GM23248 (cell line): ENCODE data around the gene NBPF4.
"Not testable (repeated sequence)": the region's sequence is repeated elsewhere in the genome, so short reads cannot be mapped to it uniquely, and the experiment has no call there.

Source experiments
- EZH2 ChIP-seq: fragments of 200-600 bp; sonication (generic); IDR thresholded peaks from 2 replicates; pipeline ENCODE4 v1.6.1; 2018; ENCODE audit warnings: antibody characterized with exemption, mild to moderate bottlenecking; ENCODE audit not compliant: insufficient read depth, poor library complexity, severe bottlenecking
- EZH2phosphoT487 ChIP-seq: fragments of 200-600 bp; sonication (generic); IDR thresholded peaks from 2 replicates; pipeline ENCODE4 v1.6.1; 2018; ENCODE audit warnings: antibody characterized with exemption, moderate library complexity, mild to moderate bottlenecking, low read depth; ENCODE audit not compliant: insufficient read depth

DNA sequence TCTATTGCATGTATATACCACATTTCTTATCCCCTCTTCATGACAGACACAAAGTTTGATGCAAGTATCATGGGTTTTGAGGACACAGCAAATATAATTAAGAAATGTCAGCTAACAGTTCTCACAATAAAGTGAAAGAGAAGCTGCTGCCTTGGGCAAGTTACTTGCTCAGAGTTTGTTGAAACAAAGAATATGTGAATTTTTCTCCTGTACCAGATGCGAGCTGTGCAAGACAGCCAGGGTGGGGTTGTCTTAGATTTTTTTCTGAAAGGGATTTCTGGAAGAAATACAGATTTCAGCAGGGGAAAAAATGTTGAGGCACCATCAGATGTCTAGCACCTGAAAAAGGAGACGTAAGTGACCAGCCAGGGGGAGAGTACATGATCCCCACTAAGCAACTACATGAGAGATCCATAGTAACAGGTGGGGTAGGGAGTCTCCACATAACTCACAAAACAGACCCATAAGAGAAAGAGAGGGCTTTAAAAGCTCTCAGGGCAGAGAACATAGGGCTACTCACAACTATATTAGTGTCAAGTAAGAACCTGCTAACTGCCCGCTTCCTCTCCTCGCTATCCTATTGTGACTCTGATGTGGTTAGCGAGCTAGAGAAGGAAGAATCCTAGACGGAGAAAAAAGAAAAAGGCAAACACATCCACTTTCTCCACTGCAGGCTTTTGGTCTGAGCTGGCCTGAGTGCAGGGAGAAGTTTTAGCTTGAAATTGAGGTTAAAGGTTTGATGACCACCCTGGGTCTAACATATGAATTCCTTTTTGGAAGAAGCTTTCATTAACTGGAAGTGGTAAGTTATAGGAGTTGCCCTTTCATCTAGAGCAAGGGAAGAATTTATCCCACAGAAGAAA is 27.6 kb downstream of the NBPF4 start:
- not testable (repeated sequence) for TF ChIP-seq EZH2phosphoT487, EZH2
